ENCODE measurements around the gene SMAD9.

Gene SMAD9

DNA sequence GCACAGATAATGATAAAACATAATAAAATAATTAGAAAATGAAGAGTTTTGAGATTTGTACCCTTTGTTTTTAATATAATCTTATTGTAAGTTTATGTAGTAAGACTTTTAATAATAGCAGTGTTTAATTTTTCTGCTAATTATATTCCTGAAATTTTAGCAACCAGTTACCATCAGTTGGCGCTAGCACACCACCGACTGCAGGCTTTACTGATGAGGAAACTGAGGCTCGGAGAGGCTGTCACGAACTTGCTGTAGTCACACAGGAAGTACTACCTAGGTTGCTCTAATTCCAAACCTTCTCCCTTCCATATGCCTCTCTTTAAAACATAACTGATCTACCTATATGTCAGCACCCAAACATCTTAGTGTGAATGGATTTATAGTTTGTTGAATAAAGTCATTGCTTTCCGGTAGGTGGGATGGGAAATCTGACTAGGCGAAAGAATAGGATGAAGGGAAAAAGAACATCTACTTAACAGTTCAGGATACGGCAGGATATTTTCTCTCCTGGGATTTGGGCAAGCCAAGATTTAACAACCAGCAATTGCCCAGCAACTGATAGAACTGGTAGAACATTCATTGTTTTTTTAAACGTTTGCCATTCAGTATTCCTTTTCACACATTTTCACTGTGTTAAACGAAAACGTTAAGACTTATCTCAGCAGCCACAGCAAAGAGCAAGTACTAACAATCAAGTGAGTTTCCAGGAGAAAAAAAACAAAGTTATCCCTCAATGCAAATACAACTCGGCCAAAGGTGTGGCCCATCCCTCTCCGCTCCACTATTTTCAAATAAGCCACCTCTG lies 101.8 kb downstream of the SMAD9 start:
- DNase-seq (ENCODE audit: low spot score), result no peak

DNA sequence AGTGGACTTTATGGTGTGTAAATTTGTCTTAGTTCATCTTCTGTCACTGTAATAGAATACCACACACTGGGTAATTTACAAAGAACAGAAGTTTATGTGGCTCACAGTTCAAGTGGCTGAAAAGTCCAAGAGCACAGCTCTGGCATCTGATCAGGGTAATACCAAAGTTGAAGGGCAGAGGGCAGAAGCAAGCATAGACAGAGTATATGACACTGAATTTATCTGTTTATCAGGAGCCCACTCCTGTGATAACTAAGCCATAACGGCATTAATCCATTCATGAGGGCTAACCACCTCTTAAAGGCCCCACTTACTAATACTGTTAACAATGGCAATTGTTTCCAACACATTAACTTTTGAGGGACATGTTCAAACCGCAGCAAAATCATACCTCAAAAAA lies 105.0 kb downstream of the SMAD9 start:
- DNase-seq (ENCODE audit: low spot score), result no peak
- TF ChIP-seq, protein P1, sequence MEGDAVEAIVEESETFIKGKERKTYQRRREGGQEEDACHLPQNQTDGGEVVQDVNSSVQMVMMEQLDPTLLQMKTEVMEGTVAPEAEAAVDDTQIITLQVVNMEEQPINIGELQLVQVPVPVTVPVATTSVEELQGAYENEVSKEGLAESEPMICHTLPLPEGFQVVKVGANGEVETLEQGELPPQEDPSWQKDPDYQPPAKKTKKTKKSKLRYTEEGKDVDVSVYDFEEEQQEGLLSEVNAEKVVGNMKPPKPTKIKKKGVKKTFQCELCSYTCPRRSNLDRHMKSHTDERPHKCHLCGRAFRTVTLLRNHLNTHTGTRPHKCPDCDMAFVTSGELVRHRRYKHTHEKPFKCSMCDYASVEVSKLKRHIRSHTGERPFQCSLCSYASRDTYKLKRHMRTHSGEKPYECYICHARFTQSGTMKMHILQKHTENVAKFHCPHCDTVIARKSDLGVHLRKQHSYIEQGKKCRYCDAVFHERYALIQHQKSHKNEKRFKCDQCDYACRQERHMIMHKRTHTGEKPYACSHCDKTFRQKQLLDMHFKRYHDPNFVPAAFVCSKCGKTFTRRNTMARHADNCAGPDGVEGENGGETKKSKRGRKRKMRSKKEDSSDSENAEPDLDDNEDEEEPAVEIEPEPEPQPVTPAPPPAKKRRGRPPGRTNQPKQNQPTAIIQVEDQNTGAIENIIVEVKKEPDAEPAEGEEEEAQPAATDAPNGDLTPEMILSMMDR (IDR thresholded peaks at IDR 0.05; ENCODE audit: extremely low read depth, missing control alignments), result peak; percentile 25

More for the DNA sequence above, 101.8 kb downstream of the SMAD9 start:
- TF ChIP-seq, protein P1 (IDR thresholded peaks at IDR 0.05; ENCODE audit: extremely low read depth, missing control alignments), result no peak

DNA sequence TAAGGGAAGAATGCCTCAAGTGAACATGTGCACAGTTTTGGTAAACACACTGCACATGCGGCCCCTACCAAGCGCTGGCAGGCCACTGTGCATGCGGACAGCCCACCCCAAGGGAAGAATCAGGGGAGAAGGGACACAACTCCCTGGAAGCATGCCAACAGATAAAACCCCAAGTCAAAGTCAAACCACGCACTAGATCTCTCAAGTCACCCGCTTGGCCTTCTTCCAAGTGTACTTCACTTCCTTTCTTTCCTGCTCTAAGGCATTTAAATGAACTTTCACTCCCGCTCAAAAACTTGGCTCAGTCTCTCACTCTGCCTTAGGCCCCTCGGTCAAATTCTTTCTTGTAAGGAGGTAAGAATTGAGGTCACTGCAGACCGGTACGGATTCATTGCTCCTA lies 105.6 kb downstream of the SMAD9 start:
- TF ChIP-seq, protein P1 (IDR thresholded peaks at IDR 0.05; ENCODE audit: extremely low read depth, missing control alignments), result no peak
- DNase-seq (ENCODE audit: low spot score), result no peak

DNA sequence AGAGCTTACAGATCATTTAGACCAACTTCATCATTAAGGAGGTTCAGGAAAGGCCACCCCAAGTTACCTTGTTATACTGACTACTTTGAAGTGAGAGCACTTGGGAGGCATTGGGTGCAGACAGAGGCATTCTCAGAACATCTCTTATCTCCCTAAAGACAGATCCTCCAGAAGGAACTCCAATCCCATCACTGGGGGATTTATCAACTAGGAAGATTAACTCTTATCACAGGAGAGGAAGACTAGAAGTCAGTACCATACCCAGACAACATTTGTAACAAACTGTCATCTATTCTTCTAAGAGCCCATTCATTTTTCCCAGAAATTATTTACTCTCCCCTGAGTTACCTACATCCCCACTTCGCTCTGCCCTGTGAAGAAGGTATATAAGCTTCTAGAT lies 106.8 kb downstream of the SMAD9 start:
- TF ChIP-seq, protein P1 (IDR thresholded peaks at IDR 0.05; ENCODE audit: extremely low read depth, missing control alignments), result no peak
- no peak for DNase-seq (ENCODE audit: low spot score)

DNA sequence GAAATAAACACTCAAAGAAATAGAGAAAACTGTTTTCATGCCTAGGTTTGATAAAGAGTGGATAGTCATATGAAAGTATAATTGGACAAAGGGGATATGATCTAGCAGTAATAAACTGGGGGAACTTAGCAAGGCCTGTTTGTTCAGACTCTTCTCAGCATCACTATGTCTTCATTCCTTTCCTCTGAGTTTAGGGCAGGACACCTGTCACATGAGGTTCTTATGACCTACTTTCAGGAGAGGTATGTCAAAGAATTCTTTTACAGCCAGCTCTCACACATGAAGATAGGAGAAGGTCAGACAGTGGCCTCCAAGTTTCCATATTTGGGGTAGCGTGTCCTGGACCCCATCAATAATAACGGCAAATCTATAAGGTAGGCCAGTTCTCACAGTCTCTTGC lies 112.4 kb downstream of the SMAD9 start:
- TF ChIP-seq, protein P1 (IDR thresholded peaks at IDR 0.05; ENCODE audit: extremely low read depth, missing control alignments), result no peak
- no peak for DNase-seq (ENCODE audit: low spot score)

DNA sequence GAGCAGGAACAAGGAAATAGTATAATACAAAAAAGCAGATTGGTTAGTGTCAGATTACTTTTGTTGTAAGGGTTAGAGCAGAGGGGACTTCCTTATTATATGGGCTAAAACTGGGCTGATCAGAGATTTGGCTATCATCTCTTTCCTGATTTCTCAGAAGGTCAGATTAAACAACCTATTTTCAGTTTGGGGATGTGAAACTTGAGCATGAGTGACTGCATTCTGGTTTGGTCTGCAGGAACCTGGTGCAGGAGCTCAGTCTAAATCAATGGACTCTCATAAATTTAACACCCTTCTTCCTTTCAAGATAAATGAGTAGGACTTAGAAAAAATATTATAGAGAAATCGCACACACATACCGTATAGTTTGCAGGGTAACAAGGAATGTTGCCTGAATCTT lies 113.9 kb downstream of the SMAD9 start:
- no peak for DNase-seq (ENCODE audit: low spot score)
- TF ChIP-seq, protein P1 (IDR thresholded peaks at IDR 0.05; ENCODE audit: extremely low read depth, missing control alignments), result no peak

DNA sequence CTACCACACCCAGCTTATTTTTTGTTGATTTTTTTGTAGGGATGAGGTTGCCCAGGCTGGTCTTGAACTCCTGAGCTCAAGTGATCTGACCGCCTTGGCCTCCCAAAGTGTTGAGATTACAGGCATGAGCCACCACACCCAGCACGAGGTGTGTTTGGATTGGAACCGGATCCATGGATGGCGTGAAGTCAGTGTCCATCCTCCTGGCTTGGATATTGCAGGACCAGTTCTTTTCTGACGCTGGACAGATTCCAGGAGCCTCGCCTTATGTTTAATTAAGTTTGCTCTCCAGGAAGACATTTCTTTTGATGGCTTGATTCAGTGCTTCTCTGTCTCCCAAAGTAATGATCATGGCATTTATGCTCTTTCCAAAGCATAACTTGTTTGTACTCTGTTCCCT lies 115.5 kb downstream of the SMAD9 start:
- DNase-seq (ENCODE audit: low spot score), result no peak
- TF ChIP-seq, protein P1 (IDR thresholded peaks at IDR 0.05; ENCODE audit: extremely low read depth, missing control alignments), result no peak

All from GM20000 (cell line).